Keratinocyte (primary cell): ENCODE data around the gene AGO1.

Source experiments
- CTCF ChIP-seq, 3 experiments: IDR thresholded peaks in 1 of 3; conservative IDR thresholded peaks in 1 of 3; optimal IDR thresholded peaks in 1 of 3; 2 replicates in 2 of 3; 3 replicates in 1 of 3; pipeline versions ENCODE3 to v1.5.1; 2011; ENCODE audit warnings: low read length in 3 of 3, mild to moderate bottlenecking in 3 of 3, moderate library complexity in 2 of 3, control low read depth in 1 of 3, inconsistent platforms in 1 of 3; ENCODE audit not compliant: insufficient read depth in 2 of 3; ENCODE audit errors: extremely low read depth in 1 of 3
- EZH2 ChIP-seq: IDR thresholded peaks from one replicate; pipeline ENCODE4 v1.6.1; 2012; ENCODE audit warnings: inconsistent platforms, mild to moderate bottlenecking, low read length, moderate library complexity

GRCh38 chr1:35893051-35893879 is 10.3 kb downstream of the AGO1 start:
- no peak for TF ChIP-seq CTCF (optimal IDR thresholded peaks at IDR 0.05 in 1 of 3, IDR thresholded peaks at IDR 0.05 in 1 of 3, conservative IDR thresholded peaks at IDR 0.05 in 1 of 3; ENCODE audit: extremely low read depth in 1 of 3, insufficient read depth in 2 of 3, low read length in 3 of 3)
- TF ChIP-seq EZH2: no peak
